ENCODE data around the gene MYOCD. TPM values are rescaled to one million over a fixed set of nuclear protein-coding genes. Genes with fewer than 3 reads are reported as not detected.

Gene MYOCD
- total RNA-seq, 1 experiment from 2014 or later: not detected

GRCh38 chr17:12627177-12627629, 38.5 kb upstream of the MYOCD start:
- RAD21 ChIA-PET (ENCODE audit: low non-redundant PET in 1 of 2, low total read pairs in 2 of 2, uncharacterized antibody in 2 of 2, unreplicated experiment in 2 of 2): no interaction called here
- Histone ChIP-seq H3K9me2 (ENCODE audit: insufficient read depth) (no peaks in the 10 kb centered on the region), H3K4me2 (ENCODE audit: low read length) (no peak overlapping the region), H3K79me2 (ENCODE audit: insufficient read depth, low read length) (no peaks in the 10 kb centered on the region), H3K36me3 (ENCODE audit: control insufficient read depth in 1 of 2, insufficient read depth in 2 of 2, low read length in 2 of 2) (no peaks in the 10 kb centered on the region), H4K20me1 (ENCODE audit: insufficient read depth) (no peaks in the 10 kb centered on the region), H3K27ac (ENCODE audit: low read depth, low read length) (no peak overlapping the region), H2AFZ (ENCODE audit: low read depth, low read length, poor library complexity, severe bottlenecking) (no peak overlapping the region), H3K27me3 (ENCODE audit: insufficient read depth, low read length) (peaks cover 19% of the 10 kb centered on the region), H3K9me3 (ENCODE audit: control insufficient read depth in 1 of 2, insufficient read depth in 1 of 2, low read depth in 1 of 2, low read length in 2 of 2) (no peaks in the 10 kb centered on the region), H3K4me1 (ENCODE audit: control insufficient read depth in 1 of 2, insufficient read depth in 2 of 2, low read length in 2 of 2) (no peaks in the 10 kb centered on the region), H3K4me3 (replicated peaks in 1 of 2; ENCODE audit: low read depth in 1 of 2, low read length in 2 of 2) (no peak overlapping the region), H3K9ac (ENCODE audit: low read length) (no peak overlapping the region)
- CTCF ChIA-PET: no interaction called here
- ATAC-seq (no peak), DNase-seq (ENCODE audit: low read depth, low spot score) (no peak)
- BruUV-seq (replicated peaks): no TSS peak
- intact Hi-C loops (cut with micrococcal nuclease): no loop called here
- TF ChIP-seq SIN3A (IDR thresholded peaks at IDR 0.05; ENCODE audit: low read depth) (no peak), EZH2 (IDR thresholded peaks at IDR 0.05) (no peak), REST (IDR thresholded peaks at IDR 0.05; ENCODE audit: low read depth) (no peak), RAD21 (IDR thresholded peaks at IDR 0.05; ENCODE audit: low read depth) (no peak), JUND (IDR thresholded peaks at IDR 0.05) (no peak), ZFX (IDR thresholded peaks at IDR 0.05) (no peak), YY1 (IDR thresholded peaks at IDR 0.05; ENCODE audit: extremely low read depth, insufficient replicate concordance, low read depth, low read length) (no peak), ZBTB33 (IDR thresholded peaks at IDR 0.05; ENCODE audit: extremely low read depth, insufficient replicate concordance, low read length) (no peak), ATF3 (IDR thresholded peaks at IDR 0.05) (no peak), TCF7L2 (IDR thresholded peaks at IDR 0.05; ENCODE audit: borderline replicate concordance, extremely low read depth, insufficient read depth, insufficient read length) (no peak), SRF (IDR thresholded peaks at IDR 0.05; ENCODE audit: low read depth) (no peak), ZNF274 (IDR thresholded peaks at IDR 0.05; ENCODE audit: low read depth, low read length) (no peak), ELF1 (IDR thresholded peaks at IDR 0.05; ENCODE audit: borderline replicate concordance, low read depth) (no peak), CBX3 (IDR thresholded peaks at IDR 0.05; ENCODE audit: low read depth) (no peak), CTCF (IDR thresholded peaks at IDR 0.05 in 2 of 3, conservative IDR thresholded peaks at IDR 0.05 in 1 of 3; ENCODE audit: borderline replicate concordance in 1 of 3, insufficient read depth in 1 of 3, low read depth in 2 of 3, low read length in 2 of 3) (no peak), MAX (IDR thresholded peaks at IDR 0.05) (no peak), POLR2A (IDR thresholded peaks at IDR 0.05; ENCODE audit: borderline replicate concordance, extremely low read depth, insufficient read depth, insufficient read length) (no peak), FOSL1 (IDR thresholded peaks at IDR 0.05; ENCODE audit: low read depth) (no peak), POLR2AphosphoS5 (IDR thresholded peaks at IDR 0.05; ENCODE audit: low read depth, low read length) (no peak)
- POLR2A ChIA-PET: no interaction called here
